HCT116 (cell line): ENCODE results near the gene FXYD1. TPM values are rescaled to one million over a fixed set of nuclear protein-coding genes. Genes with fewer than 3 reads are reported as not detected.

Source experiments
- ATAC-seq: fragments of 200-7000 bp; cut with Tn5 transposase; 2 replicates; pipeline ENCODE4 v1.9.1; 2020; ENCODE audit warnings: mild to moderate bottlenecking, moderate library complexity
- BruUV-seq: library from RNA; stranded (reverse); fragments of 400-500 nt; replicated peaks from 2 replicates; lab custom pipeline; 2021; lab: Mats Ljungman, UMichigan
- CTCF ChIA-PET: fragments of 300-600 bp; sonication (Branson Sonifier 250); formaldehyde crosslinking; loops from one replicate; lab custom pipeline; 2021; ENCODE audit warnings: antibody characterized with exemption; lab: Charles Lee
- POLR2A ChIA-PET: fragments of 300-600, 350-600 bp; sonication (Branson Sonifier 250); formaldehyde crosslinking; loops from one replicate; lab custom pipeline; 2021; ENCODE audit warnings: antibody characterized with exemption; lab: Charles Lee
- RAD21 ChIA-PET, 2 experiments: fragments of 300-600 bp; sonication (Branson Sonifier 250); formaldehyde crosslinking; loops; one replicate each; lab custom pipeline; 2023; ENCODE audit warnings: low total read pairs in 2 of 2; ENCODE audit not compliant: uncharacterized antibody in 2 of 2, unreplicated experiment in 2 of 2, low non-redundant PET in 1 of 2; lab: Charles Lee
- DNase-seq: peaks from one replicate; pipeline ENCODE4 v3.0.0-alpha.2; 2010; ENCODE audit warnings: low read depth, low spot score
- H2AFZ ChIP-seq: fragments of 200-600 bp; shearing (Covaris generic), sonication (generic); 2 replicates; pipeline ENCODE4 v1.6.1; 2017; ENCODE audit warnings: low read depth, mixed run types, mixed read lengths, antibody characterized with exemption, low read length; ENCODE audit not compliant: poor library complexity, severe bottlenecking
- H3K27ac ChIP-seq: 2 replicates; pipeline ENCODE4 v1.5.1; 2012; ENCODE audit warnings: low read depth, low read length
- H3K27me3 ChIP-seq: fragments of 200-600 bp; sonication (generic); 2 replicates; pipeline ENCODE4 v1.6.1; 2016; ENCODE audit warnings: mixed run types, low read length, mixed read lengths; ENCODE audit not compliant: insufficient read depth
- H3K36me3 ChIP-seq, 2 experiments: fragments of 200-500 bp in 1 of 2; fragments of 200-600 bp in 1 of 2; sonication (Bioruptor generic) in 1 of 2; sonication (generic) in 1 of 2; 2 replicates each; pipeline versions ENCODE4 v1.5.1 to v1.6.1; 2014 to 2016; ENCODE audit warnings: low read length in 2 of 2, inconsistent platforms in 1 of 2, mixed read lengths in 1 of 2, mixed run types in 1 of 2; ENCODE audit not compliant: insufficient read depth in 2 of 2, control insufficient read depth in 1 of 2
- H3K4me1 ChIP-seq, 2 experiments: fragments of 200-600 bp in 1 of 2; sonication (generic) in 1 of 2; 2 replicates each; pipeline versions ENCODE4 v1.5.1 to v1.6.1; 2012 to 2017; ENCODE audit warnings: low read length in 2 of 2, inconsistent platforms in 1 of 2, mild to moderate bottlenecking in 1 of 2, mixed read lengths in 1 of 2, mixed run types in 1 of 2, moderate library complexity in 1 of 2; ENCODE audit not compliant: insufficient read depth in 2 of 2, control insufficient read depth in 1 of 2
- H3K4me2 ChIP-seq: fragments of 200-600 bp; sonication (generic); 2 replicates; pipeline ENCODE4 v1.6.1; 2017; ENCODE audit warnings: mixed run types, low read length, mixed read lengths
- H3K4me3 ChIP-seq, 2 experiments: fragments of 200-600 bp in 1 of 2; sonication (generic) in 1 of 2; replicated peaks in 1 of 2; 2 replicates each; pipeline ENCODE4 v1.5.1; 2011 to 2016; ENCODE audit warnings: low read length in 2 of 2, control low read depth in 1 of 2, low read depth in 1 of 2, mild to moderate bottlenecking in 1 of 2, mixed read lengths in 1 of 2, mixed run types in 1 of 2
- H3K79me2 ChIP-seq: fragments of 200-600 bp; sonication (generic); 2 replicates; pipeline ENCODE4 v1.6.1; 2017; ENCODE audit warnings: mild to moderate bottlenecking, mixed run types, low read length, moderate library complexity, mixed read lengths; ENCODE audit not compliant: insufficient read depth
- H3K9ac ChIP-seq: fragments of 200-600 bp; sonication (generic); 2 replicates; pipeline ENCODE4 v1.6.1; 2016; ENCODE audit warnings: low read length, mixed read lengths
- H3K9me2 ChIP-seq: fragments of 200-600 bp; sonication (generic), shearing (Covaris generic); 2 replicates; pipeline ENCODE4 v1.6.1; 2017; ENCODE audit warnings: mixed run types, mild to moderate bottlenecking, moderate library complexity; ENCODE audit not compliant: insufficient read depth
- H3K9me3 ChIP-seq, 2 experiments: fragments of 200-500 bp in 1 of 2; fragments of 200-600 bp in 1 of 2; sonication (Bioruptor generic) in 1 of 2; sonication (generic) in 1 of 2; 2 replicates each; pipeline ENCODE4 v1.6.1; 2014 to 2017; ENCODE audit warnings: low read length in 2 of 2, mixed read lengths in 2 of 2, inconsistent platforms in 1 of 2, low read depth in 1 of 2, mild to moderate bottlenecking in 1 of 2, mixed run types in 1 of 2, moderate library complexity in 1 of 2; ENCODE audit not compliant: control insufficient read depth in 1 of 2, insufficient read depth in 1 of 2
- H4K20me1 ChIP-seq: fragments of 200-600 bp; sonication (generic), shearing (Covaris generic); 2 replicates; pipeline ENCODE4 v1.6.1; 2017; ENCODE audit warnings: mixed run types, mild to moderate bottlenecking, moderate library complexity; ENCODE audit not compliant: insufficient read depth
- CEBPB ChIP-seq: IDR thresholded peaks from 2 replicates; pipeline ENCODE4 v1.6.1; 2012; ENCODE audit warnings: low read depth
- ELF1 ChIP-seq: IDR thresholded peaks from 2 replicates; pipeline ENCODE4 v1.6.1; 2012; ENCODE audit warnings: low read depth, borderline replicate concordance
- EZH2 ChIP-seq: fragments of 200-600 bp; sonication (generic); IDR thresholded peaks from 2 replicates; pipeline ENCODE4 v1.6.1; 2017; ENCODE audit warnings: antibody characterized with exemption, mixed run types
- FOSL1 ChIP-seq: IDR thresholded peaks from 2 replicates; pipeline ENCODE4 v1.6.1; 2012; ENCODE audit warnings: low read depth
- JUND ChIP-seq: IDR thresholded peaks from 2 replicates; pipeline ENCODE4 v1.6.1; 2012
- MAX ChIP-seq: IDR thresholded peaks from 2 replicates; pipeline ENCODE4 v1.6.1; 2012
- POLR2A ChIP-seq: IDR thresholded peaks from 2 replicates; pipeline ENCODE4 v1.7.0; 2011; ENCODE audit warnings: borderline replicate concordance; ENCODE audit not compliant: insufficient read depth, insufficient read length; ENCODE audit errors: extremely low read depth
- POLR2AphosphoS5 ChIP-seq: IDR thresholded peaks from 2 replicates; pipeline ENCODE4 v1.6.1; 2011; ENCODE audit warnings: mild to moderate bottlenecking, low read depth, low read length, moderate library complexity
- RAD21 ChIP-seq: IDR thresholded peaks from 2 replicates; pipeline ENCODE4 v1.6.1; 2012; ENCODE audit warnings: low read depth, mild to moderate bottlenecking
- SIN3A ChIP-seq: IDR thresholded peaks from 2 replicates; pipeline ENCODE4 v1.6.1; 2012; ENCODE audit warnings: low read depth
- SP1 ChIP-seq: IDR thresholded peaks from 2 replicates; pipeline ENCODE4 v1.6.1; 2012; ENCODE audit warnings: low read depth
- SRF ChIP-seq: IDR thresholded peaks from 2 replicates; pipeline ENCODE4 v1.6.1; 2012; ENCODE audit warnings: low read depth
- TCF7L2 ChIP-seq: IDR thresholded peaks from 2 replicates; pipeline ENCODE4 v1.7.0; 2011; ENCODE audit warnings: borderline replicate concordance, inconsistent platforms; ENCODE audit not compliant: insufficient read depth, insufficient read length; ENCODE audit errors: extremely low read depth
- YY1 ChIP-seq: IDR thresholded peaks from 2 replicates; pipeline ENCODE4 v1.6.1; 2011; ENCODE audit warnings: low read length, low read depth, moderate library complexity, mild to moderate bottlenecking; ENCODE audit not compliant: insufficient replicate concordance; ENCODE audit errors: extremely low read depth
- ZFX ChIP-seq: fragments of 450-650 bp; IDR thresholded peaks from 2 replicates; pipeline ENCODE4 v1.6.1; 2017
- intact Hi-C: fragments of 100-400 bp; cut with micrococcal nuclease; formaldehyde crosslinking; loops from 2 replicates; pipeline ENCODE4 v1.10.0; 2022
- total RNA-seq: library from RNA; stranded (reverse); gene quantifications from one replicate; pipeline ENCODE4 v1.2.1, GENCODE V29; 2021; ENCODE audit not compliant: unreplicated experiment
- TF ChIP-seq, protein P1 (sequence below): IDR thresholded peaks from 2 replicates; pipeline ENCODE4 v1.6.1; 2012; ENCODE audit warnings: low read depth
- TF ChIP-seq, protein P2 (sequence below): IDR thresholded peaks from 2 replicates; pipeline ENCODE4 v1.6.1; 2011; ENCODE audit warnings: mild to moderate bottlenecking, low read length, moderate library complexity; ENCODE audit not compliant: insufficient replicate concordance; ENCODE audit errors: extremely low read depth

FXYD1 gene
- total RNA-seq, 1 experiment from 2014 or later: 7.8 TPM

GRCh38 chr19:35179830-35180229 lies 41.2 kb downstream of the FXYD1 start:
- CTCF ChIA-PET: no interaction called here

GRCh38 chr19:35181387-35181786 lies 42.8 kb downstream of the FXYD1 start:
- RAD21 ChIA-PET: no interaction called here
- intact Hi-C loops: no loop called here
- POLR2A ChIA-PET: no interaction called here
- no peaks in the 10 kb centered on the region for H3K9me2 ChIP-seq
- DNase-seq (no peak), ATAC-seq (no peak)
- H3K36me3 ChIP-seq: no peaks in the 10 kb centered on the region
- H3K9me3 ChIP-seq: no peaks in the 10 kb centered on the region
- no peaks in the 10 kb centered on the region for H4K20me1 ChIP-seq
- peaks cover 0 to 8% of the 10 kb centered on the region in 2 experiments; a peak in 1 of 4 replicates for H3K4me1 ChIP-seq
- H3K9ac ChIP-seq: no peak overlapping the region
- BruUV-seq: no TSS peak
- no peak overlapping the region for H3K27ac ChIP-seq
- H3K4me2 ChIP-seq: no peak overlapping the region
- H2AFZ ChIP-seq: no peak overlapping the region
- CTCF ChIA-PET: no interaction called here
- no peaks in the 10 kb centered on the region for H3K27me3 ChIP-seq
- no peak overlapping the region for H3K4me3 ChIP-seq
- no peaks in the 10 kb centered on the region for H3K79me2 ChIP-seq
- TF ChIP-seq JUND (no peak), MAX (no peak), SIN3A (no peak), ZFX (no peak), EZH2 (no peak), CEBPB (no peak), RAD21 (no peak), SRF (no peak), TCF7L2 (no peak), POLR2A (no peak)
- TF ChIP-seq, protein P1, sequence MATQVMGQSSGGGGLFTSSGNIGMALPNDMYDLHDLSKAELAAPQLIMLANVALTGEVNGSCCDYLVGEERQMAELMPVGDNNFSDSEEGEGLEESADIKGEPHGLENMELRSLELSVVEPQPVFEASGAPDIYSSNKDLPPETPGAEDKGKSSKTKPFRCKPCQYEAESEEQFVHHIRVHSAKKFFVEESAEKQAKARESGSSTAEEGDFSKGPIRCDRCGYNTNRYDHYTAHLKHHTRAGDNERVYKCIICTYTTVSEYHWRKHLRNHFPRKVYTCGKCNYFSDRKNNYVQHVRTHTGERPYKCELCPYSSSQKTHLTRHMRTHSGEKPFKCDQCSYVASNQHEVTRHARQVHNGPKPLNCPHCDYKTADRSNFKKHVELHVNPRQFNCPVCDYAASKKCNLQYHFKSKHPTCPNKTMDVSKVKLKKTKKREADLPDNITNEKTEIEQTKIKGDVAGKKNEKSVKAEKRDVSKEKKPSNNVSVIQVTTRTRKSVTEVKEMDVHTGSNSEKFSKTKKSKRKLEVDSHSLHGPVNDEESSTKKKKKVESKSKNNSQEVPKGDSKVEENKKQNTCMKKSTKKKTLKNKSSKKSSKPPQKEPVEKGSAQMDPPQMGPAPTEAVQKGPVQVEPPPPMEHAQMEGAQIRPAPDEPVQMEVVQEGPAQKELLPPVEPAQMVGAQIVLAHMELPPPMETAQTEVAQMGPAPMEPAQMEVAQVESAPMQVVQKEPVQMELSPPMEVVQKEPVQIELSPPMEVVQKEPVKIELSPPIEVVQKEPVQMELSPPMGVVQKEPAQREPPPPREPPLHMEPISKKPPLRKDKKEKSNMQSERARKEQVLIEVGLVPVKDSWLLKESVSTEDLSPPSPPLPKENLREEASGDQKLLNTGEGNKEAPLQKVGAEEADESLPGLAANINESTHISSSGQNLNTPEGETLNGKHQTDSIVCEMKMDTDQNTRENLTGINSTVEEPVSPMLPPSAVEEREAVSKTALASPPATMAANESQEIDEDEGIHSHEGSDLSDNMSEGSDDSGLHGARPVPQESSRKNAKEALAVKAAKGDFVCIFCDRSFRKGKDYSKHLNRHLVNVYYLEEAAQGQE: no peak

More at GRCh38 chr19:35179830-35180229, 41.2 kb downstream of the FXYD1 start:
- peaks cover 5 to 24% of the 10 kb centered on the region in 2 experiments; a peak in 2 of 4 replicates for H3K4me1 ChIP-seq
- H3K4me2 ChIP-seq: no peak overlapping the region
- no peaks in the 10 kb centered on the region for H3K27me3 ChIP-seq
- H3K79me2 ChIP-seq: no peaks in the 10 kb centered on the region
- H3K4me3 ChIP-seq: no peak overlapping the region
- H3K9me2 ChIP-seq: no peaks in the 10 kb centered on the region
- H4K20me1 ChIP-seq: no peaks in the 10 kb centered on the region
- BruUV-seq: no TSS peak
- TF ChIP-seq JUND (no peak), SRF (no peak), SP1 (no peak), MAX (no peak), ELF1 (no peak), FOSL1 (no peak), YY1 (no peak), POLR2AphosphoS5 (no peak)
- TF ChIP-seq, protein P2, sequence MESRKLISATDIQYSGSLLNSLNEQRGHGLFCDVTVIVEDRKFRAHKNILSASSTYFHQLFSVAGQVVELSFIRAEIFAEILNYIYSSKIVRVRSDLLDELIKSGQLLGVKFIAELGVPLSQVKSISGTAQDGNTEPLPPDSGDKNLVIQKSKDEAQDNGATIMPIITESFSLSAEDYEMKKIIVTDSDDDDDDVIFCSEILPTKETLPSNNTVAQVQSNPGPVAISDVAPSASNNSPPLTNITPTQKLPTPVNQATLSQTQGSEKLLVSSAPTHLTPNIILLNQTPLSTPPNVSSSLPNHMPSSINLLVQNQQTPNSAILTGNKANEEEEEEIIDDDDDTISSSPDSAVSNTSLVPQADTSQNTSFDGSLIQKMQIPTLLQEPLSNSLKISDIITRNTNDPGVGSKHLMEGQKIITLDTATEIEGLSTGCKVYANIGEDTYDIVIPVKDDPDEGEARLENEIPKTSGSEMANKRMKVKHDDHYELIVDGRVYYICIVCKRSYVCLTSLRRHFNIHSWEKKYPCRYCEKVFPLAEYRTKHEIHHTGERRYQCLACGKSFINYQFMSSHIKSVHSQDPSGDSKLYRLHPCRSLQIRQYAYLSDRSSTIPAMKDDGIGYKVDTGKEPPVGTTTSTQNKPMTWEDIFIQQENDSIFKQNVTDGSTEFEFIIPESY: no peak
- TF ChIP-seq, all 23 proteins: peak for 0
- ATAC-seq (no peak), DNase-seq (no peak)
- Histone ChIP-seq H3K27ac (no peak overlapping the region), H2AFZ (no peak overlapping the region), H3K9me3 (no peaks in the 10 kb centered on the region), H3K36me3 (no peaks in the 10 kb centered on the region), H3K9ac (no peak overlapping the region)
- intact Hi-C loops: no loop called here
- POLR2A ChIA-PET: no interaction called here
- RAD21 ChIA-PET: no interaction called here
